HG03196 (cell line): ENCODE measurements around the gene VPS39.

Experiments
- ATAC-seq: cut with Tn5 transposase; IDR thresholded peaks from one replicate; pipeline ENCODE4 v1.9.1; 2021; ENCODE audit not compliant: unreplicated experiment

VPS39 gene

GRCh38 chr15:42131826-42132806 is 76.0 kb downstream of the VPS39 start:
- ATAC-seq, result no peak

GRCh38 chr15:42131006-42131405 is 77.1 kb downstream of the VPS39 start:
- no peak for ATAC-seq

GRCh38 chr15:42130246-42130986 is 77.7 kb downstream of the VPS39 start:
- no peak for ATAC-seq

- ATAC-seq, result no peak
These were observed 78.7 kb downstream of the VPS39 start for GRCh38 chr15:42129364-42129763.

- ATAC-seq, result no peak
These were observed 79.6 kb downstream of the VPS39 start for GRCh38 chr15:42128476-42128875.

- no peak for ATAC-seq
These were observed 84.6 kb downstream of the VPS39 start for GRCh38 chr15:42123546-42123945.

GRCh38 chr15:42121682-42122081 is 86.4 kb downstream of the VPS39 start:
- ATAC-seq, result no peak

- ATAC-seq, result no peak
These were observed 87.1 kb downstream of the VPS39 start for GRCh38 chr15:42121021-42121420.

- no peak for ATAC-seq
These were observed 87.8 kb downstream of the VPS39 start for GRCh38 chr15:42120285-42120684.

- ATAC-seq, result no peak
These were observed 88.7 kb downstream of the VPS39 start for GRCh38 chr15:42119446-42119760.

GRCh38 chr15:42118650-42119445 is 89.3 kb downstream of the VPS39 start:
- ATAC-seq, result no peak

GRCh38 chr15:42111924-42112323 is 96.2 kb downstream of the VPS39 start:
- no peak for ATAC-seq

GRCh38 chr15:42110367-42110766 is 97.7 kb downstream of the VPS39 start:
- ATAC-seq, result no peak

- ATAC-seq, result no peak
These were observed 99.3 kb downstream of the VPS39 start for GRCh38 chr15:42108806-42109205.
